Renal cortex interstitium (tissue), 11 donors: ENCODE data around the gene TXN2. TPM values are rescaled to one million over a fixed set of nuclear protein-coding genes. Genes with fewer than 3 reads are reported as not detected.

Experiments used
- DNase-seq, 11 donors: peaks; one replicate each; pipeline ENCODE4 v3.0.0-alpha.2; 2013; ENCODE audit warnings: low read depth in 9 of 11, low spot score in 4 of 11; ENCODE audit errors: extremely low read depth in 1 of 11
- polyA plus RNA-seq, 3 donors: library from polyadenylated mRNA; unstranded; fragments of 120-200 nt; gene quantifications; one replicate each; pipeline ENCODE4 v1.2.1, GENCODE V29; 2013; ENCODE audit not compliant: insufficient read length in 3 of 3

TXN2 gene
- polyA plus RNA-seq, 3 donors, result 119 to 138 (median 123) TPM

DNA sequence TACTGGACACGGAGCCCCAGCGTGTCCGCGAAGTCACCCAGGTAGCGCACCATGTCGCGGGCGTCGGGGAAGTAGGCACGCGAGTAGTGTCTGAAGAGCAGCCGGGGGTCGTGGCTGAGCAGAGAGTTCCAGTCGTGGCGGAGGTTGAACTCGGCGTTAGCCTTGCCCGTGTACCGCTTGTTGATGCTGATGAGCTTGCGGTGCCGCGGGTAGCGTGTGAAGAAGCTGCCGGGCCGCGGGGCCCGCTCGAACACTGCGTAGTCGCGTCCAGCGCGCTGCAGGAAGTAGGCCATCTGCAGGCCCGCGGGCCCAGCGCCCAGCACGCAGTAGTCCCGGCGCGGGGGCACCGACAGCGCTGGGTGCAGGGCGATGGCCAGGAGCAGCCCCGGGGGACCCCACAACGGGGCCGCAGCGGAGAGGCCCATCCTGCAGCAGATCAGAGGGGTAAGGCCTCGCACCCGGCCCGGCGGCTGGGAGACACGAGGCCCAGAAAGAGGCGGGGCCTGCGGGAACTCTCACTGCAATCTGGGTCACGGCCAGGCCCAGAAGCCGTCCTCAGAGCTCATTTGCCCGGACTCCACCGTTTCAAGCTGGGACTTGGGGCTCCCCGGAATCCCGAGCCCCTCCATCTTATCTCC, 24.7 kb upstream of the TXN2 start:
- DNase-seq, result no peak

DNA sequence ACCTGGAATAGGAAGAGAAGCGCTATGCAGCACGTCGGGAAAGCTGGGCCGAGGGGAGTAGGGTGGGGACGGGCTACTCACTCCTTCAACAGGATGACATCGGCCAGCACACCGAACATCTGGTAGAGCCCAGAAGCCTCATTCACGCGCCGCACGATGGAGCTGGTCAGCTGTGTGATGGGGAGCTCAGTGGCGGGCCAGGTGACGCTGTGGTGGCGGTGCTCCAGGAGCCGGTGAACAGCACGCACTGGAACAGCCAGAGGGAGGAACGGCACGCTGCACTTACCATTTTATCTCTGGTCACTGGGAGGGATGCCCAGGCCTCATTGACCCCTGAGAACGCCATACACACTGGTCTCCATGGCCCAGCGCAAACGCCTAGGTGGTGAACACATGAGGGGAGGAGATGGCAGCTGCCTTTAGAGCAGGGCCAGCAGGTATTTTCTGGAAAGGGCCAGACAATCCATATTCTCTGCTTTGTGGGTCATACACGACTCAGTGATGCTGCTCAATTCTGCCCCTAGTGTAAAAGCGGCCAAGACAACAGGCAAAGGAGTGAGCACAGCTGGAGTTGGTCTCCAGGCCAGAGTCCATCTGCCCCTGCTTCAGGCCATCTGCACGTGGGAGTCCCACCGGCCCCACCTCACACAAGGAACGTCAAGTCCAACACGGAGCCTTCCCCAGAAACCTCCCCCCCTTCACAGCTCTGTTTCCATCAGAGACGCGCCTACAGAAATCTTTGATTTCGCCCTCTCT, 16.6 kb upstream of the TXN2 start:
- DNase-seq, result no peak

DNA sequence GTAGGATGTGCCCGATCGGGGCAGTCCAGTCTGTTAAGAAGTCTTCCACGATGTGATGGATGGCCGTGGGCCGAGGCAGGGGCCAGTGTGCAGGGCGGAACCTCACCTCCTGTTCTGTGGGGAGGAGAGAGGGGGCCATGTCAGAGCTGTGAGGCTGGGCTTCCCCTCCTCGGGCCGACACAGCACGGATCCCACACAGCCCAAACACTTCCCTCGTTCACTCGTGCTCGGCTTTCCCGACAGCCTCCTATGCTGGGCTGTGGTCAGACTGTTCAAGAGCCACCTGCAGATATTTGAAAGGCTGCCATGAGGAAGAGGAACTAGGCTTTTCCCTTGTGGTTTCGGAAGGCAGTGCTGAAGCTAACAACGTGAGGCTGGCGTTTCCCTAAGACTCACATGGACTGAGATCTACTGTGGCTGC, 12.3 kb upstream of the TXN2 start:
- no peak for DNase-seq

DNA sequence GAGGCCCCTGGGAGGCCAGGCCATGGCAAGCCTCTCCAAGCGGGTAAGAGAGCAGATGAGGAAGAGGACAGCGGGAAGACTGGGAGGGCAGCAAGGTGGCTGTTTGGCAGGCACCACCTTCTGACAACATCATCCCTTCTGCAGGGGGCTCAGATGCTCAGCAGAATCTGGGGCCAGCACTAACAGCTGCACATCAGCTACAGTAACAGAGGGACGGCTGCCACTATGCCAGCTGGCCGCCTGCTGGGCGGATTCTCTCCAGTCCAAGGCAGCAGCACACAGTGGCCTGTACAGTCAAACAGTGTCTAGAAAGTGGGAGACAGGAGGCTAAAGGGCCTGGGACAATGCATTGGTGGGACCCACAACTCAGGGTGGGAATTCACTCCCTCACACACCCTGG, 10.7 kb upstream of the TXN2 start:
- no peak for DNase-seq

DNA sequence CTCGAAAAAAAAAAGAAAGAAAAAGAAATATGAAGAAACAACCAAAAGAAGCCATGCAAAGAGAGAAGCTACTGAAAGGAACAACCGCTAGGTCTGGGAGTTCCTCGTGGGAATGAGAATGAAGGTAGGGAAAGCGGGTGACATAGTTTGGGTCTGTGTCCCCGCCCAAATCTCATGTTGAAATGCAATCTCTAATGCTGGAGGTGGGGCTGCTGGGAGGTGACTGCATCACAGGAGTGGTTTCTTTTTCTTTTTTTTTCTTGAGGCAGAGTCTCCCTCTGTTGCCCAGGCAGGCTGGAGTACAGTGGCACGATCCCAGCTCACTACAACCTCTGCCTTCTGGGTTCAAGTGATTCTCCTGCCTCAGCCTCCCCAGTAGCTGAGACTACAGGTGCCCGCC, 9.7 kb upstream of the TXN2 start:
- no peak for DNase-seq

DNA sequence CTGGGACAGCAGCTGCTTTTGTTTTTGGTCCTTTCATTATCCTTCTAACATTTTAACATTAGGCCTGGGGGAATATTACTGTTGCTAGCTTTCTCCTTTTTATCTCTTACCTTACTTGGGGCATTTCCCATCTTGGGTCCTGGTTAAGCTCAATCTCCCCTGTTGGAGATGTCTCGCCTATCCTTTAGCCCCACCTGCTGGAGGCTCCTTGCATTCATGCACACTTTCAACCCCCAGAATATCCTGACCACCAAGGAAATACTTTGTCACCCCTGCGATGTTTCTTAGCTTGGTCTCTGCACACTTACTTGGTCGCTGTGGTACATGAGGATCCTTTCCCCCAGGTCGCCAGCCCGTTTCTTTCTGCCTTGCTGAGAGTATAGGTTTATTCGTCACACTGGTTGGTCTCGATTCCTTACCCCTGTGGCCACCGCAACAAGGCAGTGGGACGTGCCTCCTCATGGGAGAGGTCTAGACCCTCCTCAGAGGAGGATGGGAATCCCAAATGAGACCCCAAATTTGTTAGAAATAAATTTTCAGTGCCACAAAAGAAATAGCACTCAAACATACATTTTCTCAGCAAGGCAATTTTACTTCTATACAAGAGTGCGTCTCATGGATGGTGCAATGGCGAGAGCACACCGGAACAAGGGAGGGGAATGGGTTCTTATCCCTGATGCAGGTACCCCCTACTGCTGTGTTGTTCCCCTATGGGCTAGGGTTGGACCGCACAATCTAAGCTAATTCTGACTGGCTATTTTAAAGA, 5.4 kb upstream of the TXN2 start:
- DNase-seq, result no peak

DNA sequence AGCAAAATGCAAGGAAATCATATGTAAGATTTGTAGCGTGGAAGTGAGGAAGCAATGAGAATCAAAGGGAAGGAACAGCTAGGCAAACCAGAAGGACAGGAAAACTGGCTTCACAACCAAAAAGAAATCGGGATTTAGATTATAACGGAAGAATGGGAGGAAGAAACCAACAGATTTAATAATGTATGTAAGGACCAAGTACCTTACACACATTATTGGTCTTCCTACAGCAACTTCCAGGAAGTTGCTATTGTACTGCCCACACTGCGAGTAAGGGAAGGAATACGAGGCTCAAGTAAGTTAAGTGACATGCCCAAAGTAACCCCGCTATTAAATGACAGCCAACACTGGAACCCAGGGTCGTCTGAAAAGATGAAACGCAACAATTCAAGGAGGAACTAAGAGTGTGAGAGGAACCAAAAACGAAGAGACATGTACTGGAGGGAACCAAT, 473 bp downstream of the TXN2 start:
- no peak for DNase-seq

DNA sequence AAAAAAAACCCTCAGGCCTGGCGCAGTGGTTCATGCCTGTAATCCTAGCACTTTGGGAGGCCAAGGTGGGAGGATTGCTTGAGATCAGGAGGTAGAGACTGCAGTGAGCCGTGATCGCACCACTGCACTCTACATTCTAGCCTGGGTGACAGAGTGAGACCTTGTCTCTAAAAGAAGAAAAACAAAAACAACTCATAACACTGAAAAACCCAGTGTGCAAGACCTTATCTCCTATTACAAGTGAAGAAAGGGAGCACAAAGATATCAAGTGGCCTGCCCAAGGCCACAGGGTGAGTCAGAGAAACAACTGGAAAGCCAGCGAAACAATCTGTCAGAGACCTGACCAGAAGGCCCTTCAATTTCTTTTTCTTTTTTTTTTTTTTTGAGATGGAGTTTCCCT, 2.5 kb downstream of the TXN2 start:
- DNase-seq, result no peak

DNA sequence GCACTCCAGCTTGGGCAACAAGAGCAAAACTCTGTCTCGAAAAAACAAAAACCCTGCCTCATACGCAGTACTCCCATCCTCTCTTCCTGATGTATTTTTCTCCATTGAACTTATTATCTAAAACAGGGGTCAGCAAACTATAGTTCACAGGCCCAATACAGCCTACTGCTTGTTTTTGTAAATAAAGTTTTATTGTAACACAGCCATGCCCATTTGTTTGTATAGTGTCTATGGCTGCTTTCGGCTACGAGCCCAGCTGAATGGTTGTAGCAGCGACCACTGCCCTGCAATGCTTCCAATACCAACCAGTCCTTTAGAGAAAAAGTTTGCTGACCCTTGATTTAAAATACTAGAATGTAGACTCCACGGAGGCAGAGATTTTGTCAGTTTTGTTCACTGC, 6.1 kb downstream of the TXN2 start:
- no peak for DNase-seq

DNA sequence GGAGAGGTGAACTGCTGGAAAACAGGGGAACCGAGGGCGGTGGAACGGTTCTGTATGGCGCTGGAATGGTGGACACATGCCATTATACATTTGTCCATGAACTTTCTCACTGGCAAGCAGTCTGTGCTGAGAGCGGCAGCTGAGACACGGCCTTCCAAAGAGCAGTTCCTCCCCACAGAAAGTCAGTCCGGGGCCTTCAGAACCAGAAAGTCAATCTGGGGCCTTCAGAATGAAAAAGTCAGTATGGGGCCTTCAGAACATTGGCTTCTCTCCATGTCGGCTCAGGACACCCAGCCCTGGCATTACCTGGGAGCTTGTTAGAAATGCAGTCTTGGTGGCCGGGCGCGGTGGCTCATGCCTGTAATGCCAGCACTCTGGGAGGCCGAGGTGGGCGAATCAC, 8.8 kb downstream of the TXN2 start:
- DNase-seq, result no peak

DNA sequence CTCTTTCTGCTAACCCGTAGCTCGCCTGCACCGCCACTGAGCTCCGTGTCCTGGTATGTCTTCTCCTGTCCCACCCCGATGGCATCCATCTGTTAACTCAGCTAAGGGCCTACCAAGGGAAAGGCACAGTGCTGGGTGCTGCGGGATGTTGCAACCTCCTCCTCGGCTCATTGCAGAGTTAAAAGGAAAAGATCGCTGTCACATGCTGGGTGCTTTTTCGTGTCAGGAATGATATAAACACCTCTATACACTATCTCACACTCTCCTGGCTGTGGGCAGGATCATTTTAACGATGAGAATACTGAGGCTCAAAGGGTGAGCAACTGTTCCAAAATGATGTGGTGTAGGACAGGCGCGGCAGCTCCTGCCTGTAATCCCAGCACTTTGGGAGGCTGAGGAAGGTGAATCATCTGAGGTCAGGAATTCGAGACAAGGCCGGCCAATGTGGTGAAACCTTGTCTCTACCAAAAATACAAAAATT, 10.1 kb downstream of the TXN2 start:
- no peak for DNase-seq

DNA sequence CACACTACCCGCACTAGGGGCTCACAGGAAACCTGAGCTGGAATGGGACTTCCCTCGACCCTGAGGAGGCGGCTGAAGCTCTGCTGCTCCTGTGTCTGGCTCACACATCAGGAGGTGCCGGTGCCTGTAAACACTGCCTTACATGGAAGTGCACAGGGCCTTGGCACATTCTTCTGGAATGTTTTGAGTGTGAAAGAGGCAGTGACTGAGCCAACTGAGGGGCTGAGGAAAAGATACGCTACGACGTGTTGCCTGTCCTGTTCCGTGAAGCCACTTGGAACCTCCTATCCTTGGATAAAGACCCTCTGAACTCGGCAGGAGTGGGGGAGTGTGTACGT, 10.5 kb downstream of the TXN2 start:
- no peak for DNase-seq

DNA sequence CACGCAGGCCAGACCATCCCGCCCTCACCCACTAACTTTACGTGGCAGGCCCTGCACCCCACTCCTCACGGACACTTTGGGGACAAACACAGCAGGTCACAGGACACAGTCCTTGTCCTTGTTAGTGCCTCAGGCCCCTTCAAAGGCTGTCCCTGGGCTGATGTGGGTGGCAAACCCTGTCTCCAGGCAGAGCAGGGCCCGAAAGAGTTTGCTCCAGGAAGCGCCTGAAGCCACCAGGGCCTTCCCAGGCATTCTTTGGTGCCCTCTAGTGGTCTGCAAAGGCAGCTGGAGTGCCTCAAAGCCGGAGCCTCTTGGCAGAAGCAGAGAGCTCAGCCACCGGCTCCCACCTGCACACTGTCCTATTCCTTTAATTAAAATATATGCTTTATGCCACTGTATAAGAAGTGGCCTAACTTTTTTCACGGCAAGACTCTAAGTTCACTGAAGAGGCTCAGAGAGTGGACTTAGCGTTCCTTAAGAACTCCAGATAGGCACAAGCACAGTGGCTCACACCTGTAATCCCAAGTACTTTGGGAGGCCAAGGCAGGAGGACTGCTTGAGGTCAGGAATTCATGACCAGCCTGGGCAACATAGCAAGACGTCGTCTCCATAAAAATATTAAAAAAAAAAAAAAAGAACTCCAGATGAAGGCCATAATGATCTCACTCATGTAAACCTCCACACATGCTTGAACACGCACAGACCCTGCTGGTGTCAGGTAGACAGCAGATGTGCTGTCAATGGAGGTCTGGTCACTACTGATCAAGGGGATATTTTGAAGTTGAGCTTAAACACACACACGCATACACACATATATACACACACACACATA, 11.1 kb downstream of the TXN2 start:
- peak in 7 of 11 donors; percentile 71 to 87 (median 79) for DNase-seq

DNA sequence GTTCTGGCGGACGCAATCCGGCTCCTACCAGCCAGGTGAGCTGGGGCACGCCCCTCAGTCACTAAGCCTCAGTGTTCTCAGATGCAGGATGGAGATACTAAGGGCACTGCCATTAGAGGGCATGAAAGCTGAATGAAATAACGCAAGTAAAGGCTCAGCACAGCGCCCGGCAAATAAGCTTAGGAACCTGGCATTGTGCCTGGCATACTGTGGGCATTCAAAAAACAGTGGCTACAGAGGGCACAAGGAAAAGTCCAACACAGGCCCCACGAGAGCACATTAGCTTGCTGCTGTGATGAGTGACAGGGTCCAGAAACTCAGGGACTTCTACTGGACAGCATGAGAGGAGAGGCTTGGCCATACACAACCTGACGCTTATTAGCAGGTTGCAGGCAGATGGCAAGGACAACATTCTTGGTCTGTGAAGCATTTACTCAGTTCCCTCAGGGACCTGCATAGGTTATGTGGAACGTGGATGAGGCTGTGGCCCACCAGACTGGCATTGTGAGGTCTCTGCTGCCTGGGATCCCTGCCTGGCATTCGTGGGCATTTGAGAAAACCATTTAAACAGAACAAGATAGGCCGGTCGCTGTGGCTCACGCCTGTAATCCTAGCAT, 12.2 kb downstream of the TXN2 start:
- no peak for DNase-seq

DNA sequence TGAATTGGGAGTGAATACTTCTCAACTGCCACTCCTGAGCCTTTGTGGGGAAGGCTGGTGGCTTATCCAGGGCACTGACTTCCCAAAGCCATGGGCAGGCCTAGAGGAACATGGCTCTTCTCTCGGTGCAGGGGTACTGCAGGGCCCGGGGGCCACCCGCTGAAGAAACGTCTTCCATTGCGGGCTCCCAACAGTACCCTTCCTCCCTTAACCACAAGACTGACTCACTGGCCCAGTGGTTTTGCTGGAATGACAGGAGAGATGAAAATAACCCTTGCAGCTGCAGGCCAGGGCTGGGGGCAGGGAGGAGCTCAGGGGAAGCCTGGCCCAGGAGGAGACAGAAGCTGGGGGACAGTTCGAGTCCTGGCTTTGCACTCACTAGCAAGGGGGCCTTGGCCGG, 13.5 kb downstream of the TXN2 start:
- no peak for DNase-seq

DNA sequence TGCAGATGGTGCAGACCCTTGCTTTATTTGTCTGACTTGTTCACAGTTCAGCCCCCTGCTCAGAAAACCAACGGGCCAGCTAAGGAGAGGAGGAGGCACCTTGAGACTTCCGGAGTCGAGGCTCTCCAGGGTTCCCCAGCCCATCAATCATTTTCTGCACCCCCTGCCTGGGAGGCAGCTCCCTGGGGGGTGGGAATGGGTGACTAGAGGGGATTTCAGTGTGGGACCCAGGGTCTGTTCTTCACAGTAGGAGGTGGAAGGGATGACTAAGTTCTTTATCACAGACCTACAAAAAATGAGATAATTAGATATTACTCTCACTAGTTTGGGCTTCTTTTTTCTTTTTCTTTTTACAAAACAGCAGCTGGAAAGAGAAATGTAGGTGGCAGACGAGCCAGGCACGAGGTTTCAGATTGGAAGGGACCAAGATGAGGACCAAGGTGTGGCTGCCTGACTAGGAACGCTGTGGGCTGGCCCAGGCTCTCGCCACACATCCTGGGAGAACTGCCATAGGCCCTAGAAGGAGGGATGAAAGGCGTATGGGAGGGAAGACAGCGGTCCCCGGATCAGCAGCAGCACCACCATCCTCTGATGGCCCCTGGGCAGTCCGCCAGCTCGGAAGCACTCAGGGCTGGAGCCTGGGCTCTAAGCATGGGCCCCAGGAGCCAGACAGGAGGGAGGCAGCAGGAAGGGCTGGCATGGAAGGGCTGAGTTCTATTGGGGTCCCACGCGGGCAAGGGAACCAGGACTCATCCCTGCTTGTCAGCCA, 14.2 kb downstream of the TXN2 start:
- DNase-seq, result no peak

DNA sequence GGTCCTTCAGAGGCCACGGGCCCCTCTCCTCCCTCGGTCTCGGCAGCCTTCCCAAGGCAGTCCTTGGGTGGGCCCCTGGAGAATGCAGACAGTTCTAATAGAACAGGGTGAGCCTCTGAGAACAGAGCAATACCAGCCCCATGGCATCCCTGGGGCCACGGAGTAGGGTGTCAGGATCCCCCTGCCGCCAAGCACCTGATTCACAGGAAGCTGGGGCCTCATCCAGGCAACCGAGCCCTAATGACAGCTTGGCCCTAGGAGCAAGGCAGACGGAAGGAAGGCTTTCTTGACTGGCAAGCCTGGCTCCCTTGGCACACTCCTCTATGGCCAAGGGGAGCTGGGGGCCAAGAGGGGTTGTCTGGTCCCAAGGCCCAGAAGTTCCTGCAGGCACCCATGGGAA, 15.2 kb downstream of the TXN2 start:
- DNase-seq, result no peak
